ENCODE measurements around the gene TMEM132C.

- TF ChIP-seq, protein P1, sequence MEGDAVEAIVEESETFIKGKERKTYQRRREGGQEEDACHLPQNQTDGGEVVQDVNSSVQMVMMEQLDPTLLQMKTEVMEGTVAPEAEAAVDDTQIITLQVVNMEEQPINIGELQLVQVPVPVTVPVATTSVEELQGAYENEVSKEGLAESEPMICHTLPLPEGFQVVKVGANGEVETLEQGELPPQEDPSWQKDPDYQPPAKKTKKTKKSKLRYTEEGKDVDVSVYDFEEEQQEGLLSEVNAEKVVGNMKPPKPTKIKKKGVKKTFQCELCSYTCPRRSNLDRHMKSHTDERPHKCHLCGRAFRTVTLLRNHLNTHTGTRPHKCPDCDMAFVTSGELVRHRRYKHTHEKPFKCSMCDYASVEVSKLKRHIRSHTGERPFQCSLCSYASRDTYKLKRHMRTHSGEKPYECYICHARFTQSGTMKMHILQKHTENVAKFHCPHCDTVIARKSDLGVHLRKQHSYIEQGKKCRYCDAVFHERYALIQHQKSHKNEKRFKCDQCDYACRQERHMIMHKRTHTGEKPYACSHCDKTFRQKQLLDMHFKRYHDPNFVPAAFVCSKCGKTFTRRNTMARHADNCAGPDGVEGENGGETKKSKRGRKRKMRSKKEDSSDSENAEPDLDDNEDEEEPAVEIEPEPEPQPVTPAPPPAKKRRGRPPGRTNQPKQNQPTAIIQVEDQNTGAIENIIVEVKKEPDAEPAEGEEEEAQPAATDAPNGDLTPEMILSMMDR (IDR thresholded peaks at IDR 0.05) = no peak
- no peak for TF ChIP-seq POLR2AphosphoS5 (IDR thresholded peaks at IDR 0.05)
These were observed 352.3 kb downstream of the TMEM132C start for GRCh38 chr12:128619263-128619662.
